Glutamatergic neuron (in vitro differentiated cells): ENCODE results near the gene LDLRAD4. TPM values are rescaled to one million over a fixed set of nuclear protein-coding genes. Genes with fewer than 3 reads are reported as not detected.

Experiments used
- DNase-seq: peaks from one replicate; pipeline ENCODE4 v3.0.0; 2022
- H3K27ac Mint-ChIP-seq: one replicate; pipeline ENCODE4 v1.8.0; 2020; ENCODE audit warnings: mild to moderate bottlenecking, mixed read lengths, inconsistent platforms; ENCODE audit not compliant: unreplicated experiment
- H3K27me3 Mint-ChIP-seq: one replicate; pipeline ENCODE4 v1.8.0; 2020; ENCODE audit warnings: mild to moderate bottlenecking, moderate library complexity, mixed read lengths, inconsistent platforms; ENCODE audit not compliant: unreplicated experiment
- H3K36me3 Mint-ChIP-seq: one replicate; pipeline ENCODE4 v1.8.0; 2020; ENCODE audit warnings: mild to moderate bottlenecking, mixed read lengths, inconsistent platforms; ENCODE audit not compliant: unreplicated experiment
- H3K4me1 Mint-ChIP-seq: one replicate; pipeline ENCODE4 v1.8.0; 2020; ENCODE audit warnings: mild to moderate bottlenecking, low read depth, mixed read lengths, inconsistent platforms; ENCODE audit not compliant: unreplicated experiment
- H3K4me3 Mint-ChIP-seq: one replicate; pipeline ENCODE4 v1.8.0; 2020; ENCODE audit warnings: mild to moderate bottlenecking, mixed read lengths, inconsistent platforms; ENCODE audit not compliant: unreplicated experiment
- H3K9me3 Mint-ChIP-seq: one replicate; pipeline ENCODE4 v1.8.0; 2020; ENCODE audit warnings: mild to moderate bottlenecking, moderate library complexity, mixed read lengths, inconsistent platforms; ENCODE audit not compliant: unreplicated experiment
- total RNA-seq: library from RNA; stranded (reverse); fragmentation: NEBNext Ultra II Directional; extraction: Animal tissue kit (Norgen Biotek cat#: 25700); gene quantifications from one replicate; pipeline ENCODE4 v1.2.1, GENCODE V29; 2021; ENCODE audit not compliant: unreplicated experiment
- TF ChIP-seq, protein P1 (sequence below): fragments of 200-600 bp; sonication (generic); IDR thresholded peaks from one replicate; pipeline ENCODE4 v1.5.0; 2021; ENCODE audit not compliant: partially characterized antibody, unreplicated experiment

Gene LDLRAD4
- total RNA-seq, 1 donor from 2014 or later = 0.29 TPM

DNA sequence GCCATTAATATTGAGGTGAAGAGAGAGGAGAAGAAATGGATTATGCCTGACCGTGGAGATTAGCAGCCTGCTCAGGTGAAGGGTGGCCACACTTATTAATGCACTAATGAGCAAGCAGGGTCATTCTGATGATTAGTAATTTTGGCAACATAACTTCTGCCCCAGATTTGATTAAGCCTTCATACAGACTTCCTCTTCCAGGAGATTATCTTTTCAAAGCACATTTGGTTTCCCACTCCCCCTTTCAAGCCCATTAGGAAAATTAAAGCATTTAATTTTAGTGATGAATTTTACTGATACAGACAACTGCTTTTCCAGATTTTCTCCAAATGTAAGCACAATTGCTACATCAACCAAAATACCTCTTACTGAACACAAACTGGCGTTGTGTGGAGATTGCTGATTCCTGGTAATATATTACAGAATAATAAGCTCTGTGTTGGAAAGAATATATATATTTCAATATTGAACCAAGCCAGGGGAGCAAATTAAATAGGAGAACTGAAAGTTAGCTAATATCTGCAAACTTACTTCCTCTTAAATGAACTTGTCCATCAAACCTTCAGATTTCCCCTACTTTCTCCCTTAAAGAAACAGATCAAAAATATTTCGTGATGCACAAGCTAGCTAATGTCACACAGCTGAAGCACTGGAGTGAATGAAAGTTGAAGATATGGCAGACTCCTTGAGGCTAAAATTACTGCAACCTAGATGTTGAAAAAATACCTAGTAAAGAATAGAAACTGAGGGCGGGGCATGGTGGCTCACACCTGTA lies 367.0 kb downstream of the LDLRAD4 start:
- Mint-ChIP-seq H3K4me1 (no peaks in the 10 kb centered on the region), H3K27ac (no peak overlapping the region), H3K27me3 (no peaks in the 10 kb centered on the region), H3K9me3 (no peaks in the 10 kb centered on the region), H3K4me3 (no peak overlapping the region), H3K36me3 (no peaks in the 10 kb centered on the region)
- TF ChIP-seq, protein P1, sequence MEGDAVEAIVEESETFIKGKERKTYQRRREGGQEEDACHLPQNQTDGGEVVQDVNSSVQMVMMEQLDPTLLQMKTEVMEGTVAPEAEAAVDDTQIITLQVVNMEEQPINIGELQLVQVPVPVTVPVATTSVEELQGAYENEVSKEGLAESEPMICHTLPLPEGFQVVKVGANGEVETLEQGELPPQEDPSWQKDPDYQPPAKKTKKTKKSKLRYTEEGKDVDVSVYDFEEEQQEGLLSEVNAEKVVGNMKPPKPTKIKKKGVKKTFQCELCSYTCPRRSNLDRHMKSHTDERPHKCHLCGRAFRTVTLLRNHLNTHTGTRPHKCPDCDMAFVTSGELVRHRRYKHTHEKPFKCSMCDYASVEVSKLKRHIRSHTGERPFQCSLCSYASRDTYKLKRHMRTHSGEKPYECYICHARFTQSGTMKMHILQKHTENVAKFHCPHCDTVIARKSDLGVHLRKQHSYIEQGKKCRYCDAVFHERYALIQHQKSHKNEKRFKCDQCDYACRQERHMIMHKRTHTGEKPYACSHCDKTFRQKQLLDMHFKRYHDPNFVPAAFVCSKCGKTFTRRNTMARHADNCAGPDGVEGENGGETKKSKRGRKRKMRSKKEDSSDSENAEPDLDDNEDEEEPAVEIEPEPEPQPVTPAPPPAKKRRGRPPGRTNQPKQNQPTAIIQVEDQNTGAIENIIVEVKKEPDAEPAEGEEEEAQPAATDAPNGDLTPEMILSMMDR = no peak
- DNase-seq = no peak

DNA sequence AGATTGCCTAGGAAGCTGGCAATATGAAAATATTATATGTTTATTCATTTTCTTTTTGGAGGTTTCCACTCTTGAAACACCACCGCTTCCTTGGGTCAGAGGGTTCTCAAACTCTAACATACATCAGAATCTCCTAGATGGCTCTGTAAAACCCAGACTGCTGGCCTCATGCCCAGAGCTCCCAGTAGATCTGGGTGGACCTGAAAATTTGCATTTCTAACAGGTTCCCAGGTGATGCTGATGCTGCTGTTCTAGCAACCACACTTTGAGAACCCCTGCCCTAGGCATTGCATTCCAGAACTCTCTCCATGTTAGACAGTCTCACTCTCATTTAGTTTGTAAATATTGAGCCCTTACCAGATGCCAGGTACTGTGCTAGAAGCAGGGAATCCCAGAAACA lies 368.4 kb downstream of the LDLRAD4 start:
- DNase-seq = no peak
- Mint-ChIP-seq H3K4me1 (no peaks in the 10 kb centered on the region), H3K36me3 (no peaks in the 10 kb centered on the region), H3K4me3 (no peak overlapping the region), H3K27ac (no peak overlapping the region), H3K9me3 (no peaks in the 10 kb centered on the region), H3K27me3 (peaks cover 1% of the 10 kb centered on the region)
- TF ChIP-seq, protein P1 = no peak

DNA sequence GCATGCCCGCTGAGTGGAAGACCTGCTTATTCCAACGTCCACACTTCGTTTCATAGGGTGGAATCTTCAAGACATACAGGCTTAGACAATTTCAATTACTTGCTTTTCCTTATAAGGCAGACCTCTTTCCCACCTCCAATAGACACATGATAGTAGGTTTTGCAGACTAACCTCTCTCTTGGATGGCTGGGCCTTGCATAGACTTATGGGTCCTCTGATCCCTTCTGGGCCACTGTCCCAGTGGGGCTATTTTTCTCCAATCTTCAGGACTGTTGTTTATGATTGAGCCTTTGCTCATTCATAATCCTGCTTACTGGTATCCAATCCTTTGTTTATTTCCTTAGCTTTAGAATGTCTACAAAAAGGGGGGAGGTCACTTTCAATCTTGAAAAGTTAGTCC lies 368.9 kb downstream of the LDLRAD4 start:
- Mint-ChIP-seq H3K36me3 (no peaks in the 10 kb centered on the region), H3K27ac (no peak overlapping the region), H3K4me1 (no peaks in the 10 kb centered on the region), H3K4me3 (no peak overlapping the region), H3K9me3 (no peaks in the 10 kb centered on the region), H3K27me3 (peaks cover 1% of the 10 kb centered on the region)
- TF ChIP-seq, protein P1 = no peak
- no peak for DNase-seq

DNA sequence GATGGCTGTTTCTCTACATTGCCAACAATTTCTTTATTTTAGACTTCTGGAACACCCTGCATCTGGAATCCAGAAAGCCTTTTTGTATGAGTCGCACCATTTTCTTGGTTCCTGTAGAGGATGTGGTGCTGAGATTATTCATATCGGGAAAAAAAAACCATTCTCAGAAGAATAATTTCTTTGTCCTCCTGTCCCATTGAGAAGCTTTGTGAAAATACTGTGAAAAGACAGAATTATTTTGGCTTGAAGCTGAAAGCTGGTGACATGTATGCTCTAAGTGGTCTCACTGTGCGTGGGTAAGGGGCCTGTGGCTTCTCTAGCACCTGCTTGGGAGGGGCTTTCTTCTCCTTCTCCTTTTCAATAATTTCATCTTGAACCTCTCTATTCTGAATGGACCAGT lies 369.4 kb downstream of the LDLRAD4 start:
- Mint-ChIP-seq H3K4me1 (no peaks in the 10 kb centered on the region), H3K27me3 (peaks cover 1% of the 10 kb centered on the region), H3K36me3 (no peaks in the 10 kb centered on the region), H3K9me3 (no peaks in the 10 kb centered on the region), H3K4me3 (no peak overlapping the region), H3K27ac (no peak overlapping the region)
- TF ChIP-seq, protein P1 = no peak
- no peak for DNase-seq

DNA sequence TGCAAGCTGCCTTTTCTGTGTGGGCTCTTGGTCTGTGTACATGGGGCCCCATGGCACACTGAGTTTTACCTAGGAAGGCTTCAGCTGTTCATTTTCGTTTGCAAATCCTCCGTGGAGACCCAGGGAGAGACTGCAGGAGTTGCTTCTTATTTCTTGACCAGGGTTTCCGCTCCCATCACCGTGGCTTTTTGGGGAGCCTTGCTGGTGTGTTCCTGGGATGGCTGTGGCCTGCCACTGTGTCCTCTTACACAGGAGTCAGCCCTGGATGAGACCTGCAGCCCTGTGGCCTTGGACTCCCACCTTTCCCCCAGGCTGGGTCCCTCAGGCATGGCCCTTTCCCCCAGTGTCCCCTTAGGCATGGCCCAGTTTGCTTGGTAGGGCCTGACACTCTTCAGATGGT lies 370.8 kb downstream of the LDLRAD4 start:
- Mint-ChIP-seq H3K4me3 (no peak overlapping the region), H3K4me1 (no peaks in the 10 kb centered on the region), H3K36me3 (no peaks in the 10 kb centered on the region), H3K27ac (no peak overlapping the region), H3K27me3 (peaks cover 1% of the 10 kb centered on the region), H3K9me3 (no peaks in the 10 kb centered on the region)
- TF ChIP-seq, protein P1 = no peak
- DNase-seq = no peak
